Caco-2 (cell line): Measurements from ENCODE around the gene NPR1. TPM values are rescaled to one million over a fixed set of nuclear protein-coding genes. Genes with fewer than 3 reads are reported as not detected.

ENCODE experiments used
- BruUV-seq: library from RNA; stranded (reverse); fragments of 400-500 nt; replicated peaks from 2 replicates; lab custom pipeline; 2021; lab: Mats Ljungman, UMichigan
- CTCF ChIA-PET: fragments of 300-600 bp; sonication (Branson Sonifier 250); formaldehyde crosslinking; loops from one replicate; lab custom pipeline; 2022; ENCODE audit warnings: antibody characterized with exemption; lab: Charles Lee
- POLR2A ChIA-PET: fragments of 300-600 bp; sonication (Branson Sonifier 250); formaldehyde crosslinking; loops from one replicate; lab custom pipeline; 2022; ENCODE audit warnings: antibody characterized with exemption; lab: Charles Lee
- DNase-seq, 2 experiments: peaks; one replicate each; pipeline versions ENCODE4 v3.0.0 to v3.0.0-alpha.2; 2020 to 2022
- H3K27me3 ChIP-seq: replicated peaks from 2 replicates; pipeline ENCODE4 v1.6.0; 2011; ENCODE audit warnings: low read length; ENCODE audit not compliant: control insufficient read depth, insufficient read depth
- H3K36me3 ChIP-seq: 2 replicates; pipeline ENCODE4 v1.5.1; 2011; ENCODE audit warnings: low read length; ENCODE audit not compliant: control insufficient read depth, insufficient read depth
- H3K4me1 ChIP-seq: fragments of 250-450 bp; sonication (Bioruptor Pico); 2 replicates; pipeline ENCODE4 v1.5.1; 2020; ENCODE audit warnings: mild to moderate bottlenecking
- H3K4me3 ChIP-seq: 2 replicates; pipeline ENCODE4 v1.5.1; 2011; ENCODE audit warnings: low read depth, mild to moderate bottlenecking, control low read depth, low read length
- H3K9me3 ChIP-seq: fragments of 250-450 bp; sonication (Bioruptor Pico); 2 replicates; pipeline ENCODE4 v1.5.1; 2020; ENCODE audit warnings: mild to moderate bottlenecking, moderate library complexity
- H3K27ac Mint-ChIP-seq: one replicate; pipeline ENCODE4 v1.8.0; 2022; ENCODE audit warnings: mixed read lengths; ENCODE audit not compliant: unreplicated experiment
- H3K27me3 Mint-ChIP-seq: one replicate; pipeline ENCODE4 v1.8.0; 2022; ENCODE audit warnings: mixed read lengths; ENCODE audit not compliant: insufficient read depth, unreplicated experiment
- H3K36me3 Mint-ChIP-seq: one replicate; pipeline ENCODE4 v1.8.0; 2022; ENCODE audit warnings: mild to moderate bottlenecking, mixed read lengths; ENCODE audit not compliant: insufficient read depth, unreplicated experiment
- H3K4me1 Mint-ChIP-seq: one replicate; pipeline ENCODE4 v1.8.0; 2022; ENCODE audit warnings: low read depth, mixed read lengths; ENCODE audit not compliant: unreplicated experiment
- H3K4me3 Mint-ChIP-seq: one replicate; pipeline ENCODE4 v1.8.0; 2022; ENCODE audit warnings: mild to moderate bottlenecking, moderate library complexity, mixed read lengths; ENCODE audit not compliant: unreplicated experiment
- H3K9me3 Mint-ChIP-seq: one replicate; pipeline ENCODE4 v1.8.0; 2022; ENCODE audit warnings: mixed read lengths; ENCODE audit not compliant: unreplicated experiment
- CTCF ChIP-seq, 2 experiments: fragments of 200-600 bp in 1 of 2; IDR thresholded peaks; 1 replicate in 1 of 2; 2 replicates in 1 of 2; pipeline versions ENCODE4 v1.5.1 to v1.8.0; 2011 to 2022; ENCODE audit warnings: antibody characterized with exemption in 1 of 2, control low read depth in 1 of 2, inconsistent platforms in 1 of 2, low read depth in 1 of 2, low read length in 1 of 2, mild to moderate bottlenecking in 1 of 2, moderate library complexity in 1 of 2; ENCODE audit not compliant: insufficient read depth in 1 of 2, severe bottlenecking in 1 of 2, unreplicated experiment in 1 of 2
- intact Hi-C: fragments of 100-400 bp; cut with micrococcal nuclease; formaldehyde crosslinking; loops from one replicate; pipeline ENCODE4 v1.10.0; 2022; ENCODE audit not compliant: unreplicated experiment
- total RNA-seq: library from RNA; stranded (reverse); gene quantifications from 2 replicates; pipeline ENCODE4 v1.2.3, GENCODE V29; 2022

NPR1 gene
- total RNA-seq, 1 experiment from 2014 or later = 1.4 TPM

- no peaks in the 10 kb centered on the region for H3K27me3 Mint-ChIP-seq
- peaks cover 23% of the 10 kb centered on the region for H3K36me3 Mint-ChIP-seq
- no peak overlapping the region for H3K4me3 ChIP-seq
- H3K4me1 ChIP-seq = peaks cover 6% of the 10 kb centered on the region
- no peaks in the 10 kb centered on the region for H3K9me3 ChIP-seq
- no TSS peak for BruUV-seq
- H3K36me3 ChIP-seq = no peaks in the 10 kb centered on the region
- peaks cover 14% of the 10 kb centered on the region for H3K4me1 Mint-ChIP-seq
- TF ChIP-seq CTCF (IDR thresholded peaks at IDR 0.05; ENCODE audit: insufficient read depth in 1 of 2, low read depth in 1 of 2, low read length in 1 of 2, severe bottlenecking in 1 of 2, unreplicated experiment in 1 of 2) = no peak
- DNase-seq = no peak
- ChIA-PET CTCF (no interaction called here), POLR2A (no interaction called here)
- H3K4me3 Mint-ChIP-seq = no peak overlapping the region
- no peaks in the 10 kb centered on the region for H3K27me3 ChIP-seq
- intact Hi-C loops = no loop called here
- no peaks in the 10 kb centered on the region for H3K9me3 Mint-ChIP-seq
- H3K27ac Mint-ChIP-seq = peak overlapping the region; percentile 12
These were observed 52.0 kb downstream of the NPR1 start for GRCh38 chr1:153730468-153730988.

DNA sequence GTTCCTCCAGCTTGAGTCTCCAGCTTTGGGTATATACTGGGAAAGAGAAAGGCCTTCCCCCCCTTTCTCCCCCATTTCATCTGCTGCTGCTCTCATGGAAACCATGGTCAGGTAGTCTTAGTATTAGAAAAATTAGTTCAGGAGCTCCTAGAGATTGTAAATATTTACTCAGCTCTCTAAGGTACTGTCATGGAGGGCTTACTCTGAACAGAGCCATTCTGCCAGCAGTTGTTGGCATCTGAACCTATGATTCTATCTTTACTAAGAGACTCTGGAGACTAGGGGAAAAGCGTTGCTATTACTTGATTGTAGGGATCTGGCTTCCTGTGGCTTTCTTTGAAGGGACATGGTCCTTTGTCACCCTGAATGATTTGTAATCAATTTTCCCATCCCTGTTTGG is 55.5 kb downstream of the NPR1 start:
- Histone ChIP-seq H3K36me3 (no peaks in the 10 kb centered on the region; the same call in 1 of the 2 replicates), H3K27me3 (no peaks in the 10 kb centered on the region), H3K9me3 (no peaks in the 10 kb centered on the region), H3K4me1 (peaks cover 5% of the 10 kb centered on the region), H3K4me3 (no peak overlapping the region)
- TF ChIP-seq CTCF (IDR thresholded peaks at IDR 0.05; ENCODE audit: insufficient read depth in 1 of 2, low read depth in 1 of 2, low read length in 1 of 2, severe bottlenecking in 1 of 2, unreplicated experiment in 1 of 2) = no peak
- DNase-seq = no peak
- no peak overlapping the region for H3K27ac Mint-ChIP-seq
- peaks cover 11% of the 10 kb centered on the region for H3K4me1 Mint-ChIP-seq
- H3K4me3 Mint-ChIP-seq = no peak overlapping the region
- intact Hi-C loops = no loop called here
- POLR2A ChIA-PET = no interaction called here
- peaks cover 11% of the 10 kb centered on the region for H3K36me3 Mint-ChIP-seq
- H3K9me3 Mint-ChIP-seq = no peaks in the 10 kb centered on the region
- BruUV-seq = no TSS peak
- CTCF ChIA-PET = interaction anchor here (0.5 kb wide), 2 partner anchors 57 to 61 kb away, joined by 3 to 6 read pairs; no protein-coding TSS in a partner anchor
- H3K27me3 Mint-ChIP-seq = no peaks in the 10 kb centered on the region

- Mint-ChIP-seq H3K4me3 (no peak overlapping the region), H3K4me1 (peaks cover 7% of the 10 kb centered on the region), H3K36me3 (peaks cover 7% of the 10 kb centered on the region), H3K27ac (no peak overlapping the region), H3K27me3 (no peaks in the 10 kb centered on the region), H3K9me3 (no peaks in the 10 kb centered on the region)
- H3K4me3 ChIP-seq = no peak overlapping the region
- no peaks in the 10 kb centered on the region for H3K9me3 ChIP-seq
- no peaks in the 10 kb centered on the region; the same call in 1 of the 2 replicates for H3K36me3 ChIP-seq
- TF ChIP-seq CTCF (IDR thresholded peaks at IDR 0.05; ENCODE audit: insufficient read depth in 1 of 2, low read depth in 1 of 2, low read length in 1 of 2, severe bottlenecking in 1 of 2, unreplicated experiment in 1 of 2) = no peak
- intact Hi-C loops = no loop called here
- no TSS peak for BruUV-seq
- ChIA-PET CTCF (interaction anchor here (0.5 kb wide), 1 partner anchor 58 kb away, joined by 6 read pairs; no protein-coding TSS in a partner anchor), POLR2A (no interaction called here)
- H3K4me1 ChIP-seq = no peaks in the 10 kb centered on the region; the same call in 1 of the 2 replicates
- DNase-seq = no peak
- no peaks in the 10 kb centered on the region for H3K27me3 ChIP-seq
These were observed 56.1 kb downstream of the NPR1 start for GRCh38 chr1:153734396-153735089.
